Caco-2 (cell line): ENCODE data around the gene TAF6L. TPM values are rescaled to one million over a fixed set of nuclear protein-coding genes. Genes with fewer than 3 reads are reported as not detected.
"Not testable (repeated sequence)": the region's sequence is repeated elsewhere in the genome, so short reads cannot be mapped to it uniquely, and the experiment has no call there.

Experiments
- BruUV-seq: library from RNA; stranded (reverse); fragments of 400-500 nt; replicated peaks from 2 replicates; lab custom pipeline; 2021; lab: Mats Ljungman, UMichigan
- CTCF ChIA-PET: fragments of 300-600 bp; sonication (Branson Sonifier 250); formaldehyde crosslinking; loops from one replicate; lab custom pipeline; 2022; ENCODE audit warnings: antibody characterized with exemption; lab: Charles Lee
- POLR2A ChIA-PET: fragments of 300-600 bp; sonication (Branson Sonifier 250); formaldehyde crosslinking; loops from one replicate; lab custom pipeline; 2022; ENCODE audit warnings: antibody characterized with exemption; lab: Charles Lee
- DNase-seq, 2 experiments: peaks; one replicate each; pipeline versions ENCODE4 v3.0.0 to v3.0.0-alpha.2; 2020 to 2022
- H3K27me3 ChIP-seq: replicated peaks from 2 replicates; pipeline ENCODE4 v1.6.0; 2011; ENCODE audit warnings: low read length; ENCODE audit not compliant: control insufficient read depth, insufficient read depth
- H3K36me3 ChIP-seq: 2 replicates; pipeline ENCODE4 v1.5.1; 2011; ENCODE audit warnings: low read length; ENCODE audit not compliant: control insufficient read depth, insufficient read depth
- H3K4me1 ChIP-seq: fragments of 250-450 bp; sonication (Bioruptor Pico); 2 replicates; pipeline ENCODE4 v1.5.1; 2020; ENCODE audit warnings: mild to moderate bottlenecking
- H3K4me3 ChIP-seq: 2 replicates; pipeline ENCODE4 v1.5.1; 2011; ENCODE audit warnings: low read depth, mild to moderate bottlenecking, control low read depth, low read length
- H3K9me3 ChIP-seq: fragments of 250-450 bp; sonication (Bioruptor Pico); 2 replicates; pipeline ENCODE4 v1.5.1; 2020; ENCODE audit warnings: mild to moderate bottlenecking, moderate library complexity
- H3K27ac Mint-ChIP-seq: one replicate; pipeline ENCODE4 v1.8.0; 2022; ENCODE audit warnings: mixed read lengths; ENCODE audit not compliant: unreplicated experiment
- H3K27me3 Mint-ChIP-seq: one replicate; pipeline ENCODE4 v1.8.0; 2022; ENCODE audit warnings: mixed read lengths; ENCODE audit not compliant: insufficient read depth, unreplicated experiment
- H3K36me3 Mint-ChIP-seq: one replicate; pipeline ENCODE4 v1.8.0; 2022; ENCODE audit warnings: mild to moderate bottlenecking, mixed read lengths; ENCODE audit not compliant: insufficient read depth, unreplicated experiment
- H3K4me1 Mint-ChIP-seq: one replicate; pipeline ENCODE4 v1.8.0; 2022; ENCODE audit warnings: low read depth, mixed read lengths; ENCODE audit not compliant: unreplicated experiment
- H3K4me3 Mint-ChIP-seq: one replicate; pipeline ENCODE4 v1.8.0; 2022; ENCODE audit warnings: mild to moderate bottlenecking, moderate library complexity, mixed read lengths; ENCODE audit not compliant: unreplicated experiment
- H3K9me3 Mint-ChIP-seq: one replicate; pipeline ENCODE4 v1.8.0; 2022; ENCODE audit warnings: mixed read lengths; ENCODE audit not compliant: unreplicated experiment
- CTCF ChIP-seq, 2 experiments: fragments of 200-600 bp in 1 of 2; IDR thresholded peaks; 1 replicate in 1 of 2; 2 replicates in 1 of 2; pipeline versions ENCODE4 v1.5.1 to v1.8.0; 2011 to 2022; ENCODE audit warnings: antibody characterized with exemption in 1 of 2, control low read depth in 1 of 2, inconsistent platforms in 1 of 2, low read depth in 1 of 2, low read length in 1 of 2, mild to moderate bottlenecking in 1 of 2, moderate library complexity in 1 of 2; ENCODE audit not compliant: insufficient read depth in 1 of 2, severe bottlenecking in 1 of 2, unreplicated experiment in 1 of 2
- intact Hi-C: fragments of 100-400 bp; cut with micrococcal nuclease; formaldehyde crosslinking; loops from one replicate; pipeline ENCODE4 v1.10.0; 2022; ENCODE audit not compliant: unreplicated experiment
- total RNA-seq: library from RNA; stranded (reverse); gene quantifications from 2 replicates; pipeline ENCODE4 v1.2.3, GENCODE V29; 2022

TAF6L gene
- total RNA-seq, 1 experiment from 2014 or later, result 26.8 TPM

DNA sequence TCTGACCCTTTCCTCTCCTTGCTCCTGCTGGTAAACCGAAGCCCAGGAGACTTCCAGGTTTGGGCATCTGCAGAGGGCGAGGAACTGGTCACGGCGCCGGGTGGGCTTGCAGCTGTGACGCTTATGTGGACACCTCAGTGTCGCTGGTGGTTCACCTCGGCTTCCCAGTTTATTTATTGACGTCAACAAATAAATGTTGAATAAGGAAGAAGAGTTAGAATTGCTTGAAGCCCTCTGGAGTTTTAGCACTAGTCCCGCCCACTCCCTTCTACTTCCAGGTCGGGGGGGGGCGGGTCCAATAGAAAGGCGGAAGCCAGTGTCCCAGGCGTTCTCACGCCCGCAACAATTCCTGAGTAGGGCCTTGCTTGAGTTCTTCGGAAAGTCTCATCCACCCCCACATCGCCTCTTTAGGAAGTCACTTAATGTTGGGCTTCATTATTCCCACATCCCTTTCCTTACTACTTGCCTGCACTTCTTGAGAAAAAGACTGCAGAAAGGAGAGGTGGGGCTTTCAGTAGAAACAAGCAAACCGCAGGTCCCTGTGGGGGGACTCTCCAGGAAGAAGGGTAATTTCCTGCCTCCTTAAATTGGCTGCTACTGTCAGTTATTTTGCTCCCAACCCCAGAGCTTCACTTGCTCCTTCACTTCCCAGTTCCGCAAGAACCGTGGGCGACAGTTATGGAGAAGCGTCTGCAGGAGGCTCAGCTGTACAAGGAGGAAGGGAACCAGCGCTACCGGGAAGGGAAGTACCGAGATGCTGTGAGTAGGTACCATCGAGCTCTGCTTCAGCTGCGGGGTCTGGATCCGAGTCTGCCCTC is 42.8 kb upstream of the TAF6L start, which contains the start of gene TTC9C:
TTC9C (plus strand) TSS at position 316 of the 818 bp plus-strand sequence; CDS start at position 679, 363 bp downstream.
- ChIA-PET POLR2A (interaction anchor here (0.6 to 4.8 kb wide), 18 partner anchors 15 to 161 kb away, joined by 3 to 71 read pairs (median 12); partner anchors contain the start of genes C11orf98, CSKMT, INTS5 and LBHD1), CTCF (interaction anchor here (0.6 to 4.0 kb wide), 5 partner anchors 25 to 247 kb away, joined by 3 to 21 read pairs (median 4); partner anchors contain the start of genes EEF1G, TMEM179B and ZBTB3)
- H3K4me3 Mint-ChIP-seq, result peak within 1 kb of the TSS; percentile 99
- TSS peak; percentile 70 for BruUV-seq
- H3K27me3 Mint-ChIP-seq, result no peaks in the 10 kb centered on the region
- peak within 1 kb of the TSS; percentile 98 for H3K27ac Mint-ChIP-seq
- peaks cover 23% of the 10 kb centered on the region for H3K4me1 Mint-ChIP-seq
- peaks cover 17% of the 10 kb centered on the region for H3K4me1 ChIP-seq
- intact Hi-C loops, result loop anchor here (2.0 to 10.0 kb wide), 4 partner anchors 24 to 126 kb away; partner anchors contain the start of genes TAF6L and TMEM179B
- peak; percentile 86 to 87 for DNase-seq
- H3K36me3 ChIP-seq, result no peaks in the 10 kb centered on the region
- H3K27me3 ChIP-seq, result no peaks in the 10 kb centered on the region
- no peak for TF ChIP-seq CTCF (IDR thresholded peaks at IDR 0.05; ENCODE audit: insufficient read depth in 1 of 2, low read depth in 1 of 2, low read length in 1 of 2, severe bottlenecking in 1 of 2, unreplicated experiment in 1 of 2)
- H3K36me3 Mint-ChIP-seq, result peaks cover 87% of the 10 kb centered on the region
- no peaks in the 10 kb centered on the region for H3K9me3 Mint-ChIP-seq
- no peaks in the 10 kb centered on the region for H3K9me3 ChIP-seq
- H3K4me3 ChIP-seq, result peak within 1 kb of the TSS; percentile 94

DNA sequence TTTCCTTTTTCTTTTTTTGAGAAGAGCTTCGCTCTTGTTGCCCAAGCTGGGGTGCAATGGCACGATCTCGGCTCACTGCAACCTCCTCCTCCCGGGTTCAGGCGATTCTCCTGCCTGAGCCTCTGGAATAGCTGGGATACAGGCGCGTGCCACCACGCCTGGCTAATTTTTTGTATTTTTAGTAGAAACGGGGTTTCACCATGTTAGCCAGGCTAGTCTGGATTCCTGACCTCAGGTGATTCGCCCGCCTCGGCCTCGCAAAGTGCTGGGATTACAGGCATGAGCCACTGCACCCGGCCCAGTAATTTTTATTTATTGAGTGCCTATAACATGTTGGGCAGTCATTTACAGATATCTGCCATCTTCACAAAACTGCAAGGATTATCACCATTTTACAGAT is 41.1 kb upstream of the TAF6L start:
- H3K27me3 Mint-ChIP-seq, H3K9me3 Mint-ChIP-seq, DNase-seq, H3K9me3 ChIP-seq, H3K4me1 ChIP-seq, BruUV-seq, intact Hi-C loops, H3K27ac Mint-ChIP-seq, H3K27me3 ChIP-seq, H3K36me3 ChIP-seq, H3K4me3 ChIP-seq: not testable (repeated sequence)
- peaks cover 11% of the 10 kb centered on the region for H3K4me1 Mint-ChIP-seq
- CTCF ChIA-PET, result interaction anchor here (0.7 to 1.8 kb wide), 2 partner anchors 56 to 190 kb away, joined by 4 to 6 read pairs; no protein-coding TSS in a partner anchor
- H3K36me3 Mint-ChIP-seq, result peaks cover 72% of the 10 kb centered on the region
- H3K4me3 Mint-ChIP-seq, result peak overlapping the region; percentile 99
- POLR2A ChIA-PET, result interaction anchor here (0.7 to 4.8 kb wide), 2 partner anchors 24 to 35 kb away, joined by 4 to 71 read pairs; partner anchors contain the start of gene ZBTB3

- BruUV-seq, result no TSS peak
- Histone ChIP-seq H3K4me3 (no peak overlapping the region), H3K27me3 (no peaks in the 10 kb centered on the region), H3K4me1 (peaks cover 5% of the 10 kb centered on the region), H3K36me3 (no peaks in the 10 kb centered on the region), H3K9me3 (no peaks in the 10 kb centered on the region)
- TF ChIP-seq CTCF (IDR thresholded peaks at IDR 0.05; ENCODE audit: insufficient read depth in 1 of 2, low read depth in 1 of 2, low read length in 1 of 2, severe bottlenecking in 1 of 2, unreplicated experiment in 1 of 2), result no peak
- Mint-ChIP-seq H3K36me3 (peaks cover 62% of the 10 kb centered on the region), H3K9me3 (no peaks in the 10 kb centered on the region), H3K4me1 (peaks cover 4% of the 10 kb centered on the region), H3K27ac (no peak overlapping the region), H3K4me3 (no peak overlapping the region), H3K27me3 (no peaks in the 10 kb centered on the region)
- CTCF ChIA-PET, result interaction anchor here (0.6 kb wide), 1 partner anchor 34 kb away, joined by 3 read pairs; no protein-coding TSS in a partner anchor
- intact Hi-C loops, result no loop called here
- no peak for DNase-seq
- POLR2A ChIA-PET, result no interaction called here
These were observed 38.4 kb upstream of the TAF6L start for GRCh38 chr11:62732830-62733229.
